Mucosa of descending colon (tissue), 3 donors: ENCODE measurements around the gene DENND2C. TPM values are rescaled to one million over a fixed set of nuclear protein-coding genes. Genes with fewer than 3 reads are reported as not detected.

Experiments
- ATAC-seq: fragments of 200-7000 bp; cut with Tn5 transposase; one replicate; pipeline ENCODE4 v1.9.1; 2020; ENCODE audit warnings: mild to moderate bottlenecking, moderate library complexity
- DNase-seq, 3 donors: peaks; one replicate each; pipeline ENCODE4 v3.0.0-alpha.2; 2020
- H3K36me3 ChIP-seq: fragments of 200-600 bp; one replicate; pipeline ENCODE4 v1.8.0; 2021; ENCODE audit warnings: low read depth, mild to moderate bottlenecking
- H3K4me1 ChIP-seq: fragments of 200-600 bp; one replicate; pipeline ENCODE4 v1.8.0; 2021; ENCODE audit warnings: low read depth, mild to moderate bottlenecking
- H3K4me3 ChIP-seq: fragments of 200-600 bp; one replicate; pipeline ENCODE4 v1.8.0; 2021; ENCODE audit warnings: mild to moderate bottlenecking
- H3K9me3 ChIP-seq: fragments of 200-600 bp; one replicate; pipeline ENCODE4 v1.8.0; 2021; ENCODE audit warnings: mild to moderate bottlenecking
- intact Hi-C, 2 donors: fragments of 100-400 bp; cut with DNase I in 1 of 2; cut with micrococcal nuclease in 1 of 2; formaldehyde crosslinking; loops; one replicate each; pipeline versions ENCODE4 v1.11.0 to v1.11.1; 2022; cut with DNase I, micrococcal nuclease
- total RNA-seq, 3 donors: library from RNA; stranded (reverse); fragmentation: NEBNext Ultra II Directional in 2 of 3; extraction: Animal tissue kit (Norgen Biotek cat#: 25700) in 2 of 3; gene quantifications; one replicate each; pipeline versions ENCODE4 v1.2.1 to v1.2.4, GENCODE V29; 2021 to 2023
- TF ChIP-seq, protein P1 (sequence below): fragments of 200-600 bp; IDR thresholded peaks from one replicate; pipeline ENCODE4 v1.8.0; 2022; ENCODE audit warnings: antibody characterized with exemption, mild to moderate bottlenecking
- donor health status: DM: no; HTN: no; CAD: no; lungs with moderate emphysema.
- donor health status: DM: no; HTN: no; CAD: no.
- donor health status: DM: no; HTN: yes; CAD: no.

DENND2C gene
- total RNA-seq, 3 donors from 2014 or later: 0.80 to 1.6 (median 0.87) TPM

GRCh38 chr1:114666954-114667353, 2.9 kb downstream of the DENND2C start:
- no peaks in the 10 kb centered on the region for H3K9me3 ChIP-seq

GRCh38 chr1:114660238-114660637, 9.6 kb downstream of the DENND2C start:
- intact Hi-C loops: no loop called here
- no peaks in the 10 kb centered on the region for H3K36me3 ChIP-seq
- no peak for ATAC-seq
- H3K9me3 ChIP-seq: no peaks in the 10 kb centered on the region
- no peaks in the 10 kb centered on the region for H3K4me1 ChIP-seq
- DNase-seq: no peak
- TF ChIP-seq, protein P1, sequence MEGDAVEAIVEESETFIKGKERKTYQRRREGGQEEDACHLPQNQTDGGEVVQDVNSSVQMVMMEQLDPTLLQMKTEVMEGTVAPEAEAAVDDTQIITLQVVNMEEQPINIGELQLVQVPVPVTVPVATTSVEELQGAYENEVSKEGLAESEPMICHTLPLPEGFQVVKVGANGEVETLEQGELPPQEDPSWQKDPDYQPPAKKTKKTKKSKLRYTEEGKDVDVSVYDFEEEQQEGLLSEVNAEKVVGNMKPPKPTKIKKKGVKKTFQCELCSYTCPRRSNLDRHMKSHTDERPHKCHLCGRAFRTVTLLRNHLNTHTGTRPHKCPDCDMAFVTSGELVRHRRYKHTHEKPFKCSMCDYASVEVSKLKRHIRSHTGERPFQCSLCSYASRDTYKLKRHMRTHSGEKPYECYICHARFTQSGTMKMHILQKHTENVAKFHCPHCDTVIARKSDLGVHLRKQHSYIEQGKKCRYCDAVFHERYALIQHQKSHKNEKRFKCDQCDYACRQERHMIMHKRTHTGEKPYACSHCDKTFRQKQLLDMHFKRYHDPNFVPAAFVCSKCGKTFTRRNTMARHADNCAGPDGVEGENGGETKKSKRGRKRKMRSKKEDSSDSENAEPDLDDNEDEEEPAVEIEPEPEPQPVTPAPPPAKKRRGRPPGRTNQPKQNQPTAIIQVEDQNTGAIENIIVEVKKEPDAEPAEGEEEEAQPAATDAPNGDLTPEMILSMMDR: no peak
- no peak overlapping the region for H3K4me3 ChIP-seq

More at GRCh38 chr1:114666954-114667353, 2.9 kb downstream of the DENND2C start:
- intact Hi-C loops: no loop called here
- ATAC-seq (no peak), DNase-seq (no peak)
- TF ChIP-seq, protein P1: no peak
- Histone ChIP-seq H3K4me1 (peaks cover 8% of the 10 kb centered on the region), H3K36me3 (no peaks in the 10 kb centered on the region), H3K4me3 (no peak overlapping the region)

DNA sequence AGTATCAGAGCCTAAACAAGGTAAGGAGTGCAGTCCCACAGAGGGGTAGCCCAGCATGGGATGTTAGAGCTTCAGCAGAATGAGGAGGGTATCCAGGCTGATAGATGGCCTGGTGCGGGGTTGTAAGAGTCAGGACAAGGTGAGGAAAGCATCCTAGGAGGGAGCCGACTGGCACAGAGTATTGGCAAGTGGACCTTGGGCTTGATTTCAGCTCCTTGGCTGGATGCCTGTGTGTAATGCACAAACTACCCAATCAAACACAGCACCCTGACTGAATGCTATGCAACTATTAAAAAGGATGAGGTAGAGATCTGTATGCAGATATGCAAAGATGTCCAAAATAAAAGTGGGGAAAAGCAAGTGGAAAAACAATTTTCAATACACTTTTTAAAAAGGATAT, 18.0 kb downstream of the DENND2C start:
- intact Hi-C loops: no loop called here
- Histone ChIP-seq H3K4me3 (no peak overlapping the region), H3K4me1 (no peaks in the 10 kb centered on the region), H3K36me3 (no peaks in the 10 kb centered on the region), H3K9me3 (no peaks in the 10 kb centered on the region)
- DNase-seq: no peak
- ATAC-seq: no peak
- TF ChIP-seq, protein P1: no peak

DNA sequence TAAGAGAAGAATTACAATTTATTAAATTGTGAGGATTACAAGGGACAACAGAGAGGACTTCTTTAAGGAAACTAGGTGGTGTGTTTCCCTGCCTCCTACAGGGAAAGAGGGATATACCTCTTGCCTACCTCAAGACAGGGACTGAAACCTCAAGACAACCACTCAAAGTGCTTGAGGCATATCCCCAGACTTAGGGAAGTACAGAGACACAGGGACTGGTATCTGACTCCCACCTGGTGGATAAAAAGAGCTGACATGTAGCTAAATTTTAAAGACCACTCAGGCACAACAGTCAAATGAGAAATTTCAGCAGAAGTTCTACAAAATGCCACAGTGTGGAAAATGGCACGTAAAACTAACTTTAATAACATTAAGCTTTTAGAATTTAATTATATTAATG, 21.3 kb downstream of the DENND2C start:
- intact Hi-C loops: no loop called here

GRCh38 chr1:114641377-114641776, 28.5 kb downstream of the DENND2C start:
- TF ChIP-seq, protein P1: no peak
- Histone ChIP-seq H3K4me1 (no peaks in the 10 kb centered on the region), H3K4me3 (no peak overlapping the region), H3K9me3 (no peaks in the 10 kb centered on the region), H3K36me3 (no peaks in the 10 kb centered on the region)
- DNase-seq: no peak
- intact Hi-C loops: no loop called here
- ATAC-seq: no peak

More for the DNA sequence above, 21.3 kb downstream of the DENND2C start:
- Histone ChIP-seq H3K9me3 (no peaks in the 10 kb centered on the region), H3K4me3 (no peak overlapping the region), H3K36me3 (no peaks in the 10 kb centered on the region), H3K4me1 (no peaks in the 10 kb centered on the region)
- no peak for DNase-seq
- ATAC-seq: no peak
- TF ChIP-seq, protein P1: no peak

GRCh38 chr1:114638910-114639309, 30.9 kb downstream of the DENND2C start:
- H3K4me3 ChIP-seq: no peak overlapping the region
- no peaks in the 10 kb centered on the region for H3K9me3 ChIP-seq
- no peak for ATAC-seq
- DNase-seq: no peak
- no peaks in the 10 kb centered on the region for H3K4me1 ChIP-seq
- TF ChIP-seq, protein P1: no peak
- intact Hi-C loops: no loop called here
- H3K36me3 ChIP-seq: no peaks in the 10 kb centered on the region
